Activated CD8-positive, alpha-beta T cell treated with anti-CD3 and anti-CD28 coated beads, Interleukin-2, amount 10 ng/mL, durations not matched to agents 7 days and 5 days (primary cell): Measurements from ENCODE around the gene FBXL13. TPM values are rescaled to one million over a fixed set of nuclear protein-coding genes. Genes with fewer than 3 reads are reported as not detected.

Experiments used
- ATAC-seq: fragments of 150-1000 bp; cut with Tn5 transposase; one replicate; pipeline ENCODE4 v1.10.0; 2021; ENCODE audit warnings: moderate library complexity
- CTCF ChIA-PET: fragments of 350-600 bp; sonication (Branson Sonifier 250); formaldehyde crosslinking; loops from one replicate; lab custom pipeline; 2021; ENCODE audit warnings: antibody characterized with exemption; lab: Charles Lee
- POLR2A ChIA-PET: fragments of 350-600 bp; sonication (Branson Sonifier 250); formaldehyde crosslinking; loops from one replicate; lab custom pipeline; 2021; ENCODE audit warnings: antibody characterized with exemption; lab: Charles Lee
- DNase-seq: peaks from one replicate; pipeline ENCODE4 v3.0.0-alpha.2; 2020
- H3K27ac Mint-ChIP-seq: one replicate; pipeline ENCODE4 v1.8.0; 2021; ENCODE audit warnings: mild to moderate bottlenecking, mixed read lengths
- H3K27me3 Mint-ChIP-seq: one replicate; pipeline ENCODE4 v1.8.0; 2021; ENCODE audit warnings: low read depth, mixed read lengths
- H3K36me3 Mint-ChIP-seq: one replicate; pipeline ENCODE4 v1.8.0; 2021; ENCODE audit warnings: low read depth, mixed read lengths
- H3K4me1 Mint-ChIP-seq: one replicate; pipeline ENCODE4 v1.8.0; 2021; ENCODE audit warnings: low read depth, mixed read lengths
- H3K4me3 Mint-ChIP-seq: one replicate; pipeline ENCODE4 v1.8.0; 2021; ENCODE audit warnings: mild to moderate bottlenecking, mixed read lengths
- H3K9me3 Mint-ChIP-seq: one replicate; pipeline ENCODE4 v1.8.0; 2022; ENCODE audit warnings: mixed read lengths; ENCODE audit not compliant: insufficient read depth
- total RNA-seq, 2 experiments: library from RNA; stranded (reverse); gene quantifications; one replicate each; pipeline ENCODE4 v1.2.3, GENCODE V29; 2021

The FBXL13 gene
- total RNA-seq, 2 experiments from 2014 or later, result 0.13 to 0.34 TPM

- H3K27me3 Mint-ChIP-seq, result peaks cover 2% of the 10 kb centered on the region
- no peaks in the 10 kb centered on the region for H3K36me3 Mint-ChIP-seq
- ChIA-PET CTCF (no interaction called here), POLR2A (no interaction called here)
- H3K4me1 Mint-ChIP-seq, result no peaks in the 10 kb centered on the region
- no peak overlapping the region for H3K27ac Mint-ChIP-seq
- H3K9me3 Mint-ChIP-seq, result no peaks in the 10 kb centered on the region
- ATAC-seq (no peak), DNase-seq (no peak)
- H3K4me3 Mint-ChIP-seq, result no peak overlapping the region
Measured at GRCh38 chr7:102897856-102898531, 176.6 kb downstream of the FBXL13 start.

- ATAC-seq (no peak), DNase-seq (no peak)
- H3K9me3 Mint-ChIP-seq, result no peaks in the 10 kb centered on the region
- no peaks in the 10 kb centered on the region for H3K4me1 Mint-ChIP-seq
- no peaks in the 10 kb centered on the region for H3K36me3 Mint-ChIP-seq
- ChIA-PET CTCF (no interaction called here), POLR2A (no interaction called here)
- H3K27ac Mint-ChIP-seq, result no peak overlapping the region
- H3K27me3 Mint-ChIP-seq, result no peaks in the 10 kb centered on the region
- H3K4me3 Mint-ChIP-seq, result no peak overlapping the region
Measured at GRCh38 chr7:102897211-102897631, 177.4 kb downstream of the FBXL13 start.

- POLR2A ChIA-PET, result no interaction called here
- no peak overlapping the region for H3K4me3 Mint-ChIP-seq
- CTCF ChIA-PET, result no interaction called here
Measured at GRCh38 chr7:102896585-102896984, 178.0 kb downstream of the FBXL13 start.

GRCh38 chr7:102895602-102896001 lies 179.0 kb downstream of the FBXL13 start:
- H3K4me1 Mint-ChIP-seq, result no peaks in the 10 kb centered on the region
- ChIA-PET POLR2A (no interaction called here), CTCF (no interaction called here)
- no peak overlapping the region for H3K4me3 Mint-ChIP-seq
- DNase-seq, result no peak
- ATAC-seq, result no peak
- H3K9me3 Mint-ChIP-seq, result no peaks in the 10 kb centered on the region
- peaks cover 3% of the 10 kb centered on the region for H3K27me3 Mint-ChIP-seq
- H3K36me3 Mint-ChIP-seq, result no peaks in the 10 kb centered on the region
- H3K27ac Mint-ChIP-seq, result no peak overlapping the region

More at GRCh38 chr7:102896585-102896984, 178.0 kb downstream of the FBXL13 start:
- DNase-seq, result no peak
- H3K27ac Mint-ChIP-seq, result no peak overlapping the region
- no peak for ATAC-seq
- H3K4me1 Mint-ChIP-seq, result no peaks in the 10 kb centered on the region
- no peaks in the 10 kb centered on the region for H3K36me3 Mint-ChIP-seq
- no peaks in the 10 kb centered on the region for H3K27me3 Mint-ChIP-seq
- no peaks in the 10 kb centered on the region for H3K9me3 Mint-ChIP-seq

GRCh38 chr7:102892631-102893278 lies 181.8 kb downstream of the FBXL13 start:
- ChIA-PET POLR2A (no interaction called here), CTCF (no interaction called here)
- ATAC-seq, result no peak

GRCh38 chr7:102891693-102892261 lies 182.8 kb downstream of the FBXL13 start:
- Mint-ChIP-seq H3K4me3 (no peak overlapping the region), H3K9me3 (no peaks in the 10 kb centered on the region), H3K27ac (no peak overlapping the region), H3K4me1 (no peaks in the 10 kb centered on the region), H3K27me3 (peaks cover 3% of the 10 kb centered on the region), H3K36me3 (no peaks in the 10 kb centered on the region)
- no peak for ATAC-seq
- no peak for DNase-seq
- CTCF ChIA-PET, result no interaction called here
- POLR2A ChIA-PET, result no interaction called here

More at GRCh38 chr7:102892631-102893278, 181.8 kb downstream of the FBXL13 start:
- no peaks in the 10 kb centered on the region for H3K4me1 Mint-ChIP-seq
- DNase-seq, result no peak
- no peaks in the 10 kb centered on the region for H3K36me3 Mint-ChIP-seq
- no peak overlapping the region for H3K27ac Mint-ChIP-seq
- H3K27me3 Mint-ChIP-seq, result peaks cover 3% of the 10 kb centered on the region
- no peak overlapping the region for H3K4me3 Mint-ChIP-seq
- no peaks in the 10 kb centered on the region for H3K9me3 Mint-ChIP-seq

- H3K4me1 Mint-ChIP-seq, result no peaks in the 10 kb centered on the region
- H3K27ac Mint-ChIP-seq, result no peak overlapping the region
- ChIA-PET POLR2A (no interaction called here), CTCF (no interaction called here)
- H3K4me3 Mint-ChIP-seq, result no peak overlapping the region
- H3K9me3 Mint-ChIP-seq, result no peaks in the 10 kb centered on the region
- DNase-seq (no peak), ATAC-seq (no peak)
- peaks cover 3% of the 10 kb centered on the region for H3K27me3 Mint-ChIP-seq
- H3K36me3 Mint-ChIP-seq, result no peaks in the 10 kb centered on the region
Measured at GRCh38 chr7:102890971-102891692, 183.5 kb downstream of the FBXL13 start.

GRCh38 chr7:102890292-102890970 lies 184.2 kb downstream of the FBXL13 start:
- ChIA-PET CTCF (no interaction called here), POLR2A (no interaction called here)
- Mint-ChIP-seq H3K27me3 (peaks cover 3% of the 10 kb centered on the region), H3K9me3 (no peaks in the 10 kb centered on the region), H3K4me1 (no peaks in the 10 kb centered on the region), H3K4me3 (no peak overlapping the region), H3K27ac (no peak overlapping the region), H3K36me3 (no peaks in the 10 kb centered on the region)
- no peak for ATAC-seq
- no peak for DNase-seq

- POLR2A ChIA-PET, result no interaction called here
- Mint-ChIP-seq H3K36me3 (no peaks in the 10 kb centered on the region), H3K27ac (no peak overlapping the region), H3K4me3 (no peak overlapping the region), H3K9me3 (no peaks in the 10 kb centered on the region), H3K27me3 (peaks cover 3% of the 10 kb centered on the region), H3K4me1 (no peaks in the 10 kb centered on the region)
- CTCF ChIA-PET, result no interaction called here
- no peak for DNase-seq
- ATAC-seq, result no peak
Measured at GRCh38 chr7:102889851-102890250, 184.7 kb downstream of the FBXL13 start.

- POLR2A ChIA-PET, result no interaction called here
- peaks cover 3% of the 10 kb centered on the region for H3K27me3 Mint-ChIP-seq
- H3K9me3 Mint-ChIP-seq, result no peaks in the 10 kb centered on the region
- H3K27ac Mint-ChIP-seq, result no peak overlapping the region
- no peak for ATAC-seq
- no peak overlapping the region for H3K4me3 Mint-ChIP-seq
- DNase-seq, result no peak
- no peaks in the 10 kb centered on the region for H3K4me1 Mint-ChIP-seq
- CTCF ChIA-PET, result no interaction called here
- no peaks in the 10 kb centered on the region for H3K36me3 Mint-ChIP-seq
Measured at GRCh38 chr7:102888561-102889233, 185.9 kb downstream of the FBXL13 start.

- no peaks in the 10 kb centered on the region for H3K4me1 Mint-ChIP-seq
- H3K4me3 Mint-ChIP-seq, result no peak overlapping the region
- peaks cover 2% of the 10 kb centered on the region for H3K27me3 Mint-ChIP-seq
- CTCF ChIA-PET, result no interaction called here
- no peaks in the 10 kb centered on the region for H3K9me3 Mint-ChIP-seq
- DNase-seq (no peak), ATAC-seq (no peak)
- H3K27ac Mint-ChIP-seq, result no peak overlapping the region
- no peaks in the 10 kb centered on the region for H3K36me3 Mint-ChIP-seq
- POLR2A ChIA-PET, result no interaction called here
Measured at GRCh38 chr7:102883098-102883860, 191.3 kb downstream of the FBXL13 start.
